ENCODE measurements around the gene CAPZB. TPM values are rescaled to one million over a fixed set of nuclear protein-coding genes. Genes with fewer than 3 reads are reported as not detected.

The CAPZB gene
- total and polyA plus RNA-seq, 2 experiments from 2014 or later: 229 to 494 TPM

DNA sequence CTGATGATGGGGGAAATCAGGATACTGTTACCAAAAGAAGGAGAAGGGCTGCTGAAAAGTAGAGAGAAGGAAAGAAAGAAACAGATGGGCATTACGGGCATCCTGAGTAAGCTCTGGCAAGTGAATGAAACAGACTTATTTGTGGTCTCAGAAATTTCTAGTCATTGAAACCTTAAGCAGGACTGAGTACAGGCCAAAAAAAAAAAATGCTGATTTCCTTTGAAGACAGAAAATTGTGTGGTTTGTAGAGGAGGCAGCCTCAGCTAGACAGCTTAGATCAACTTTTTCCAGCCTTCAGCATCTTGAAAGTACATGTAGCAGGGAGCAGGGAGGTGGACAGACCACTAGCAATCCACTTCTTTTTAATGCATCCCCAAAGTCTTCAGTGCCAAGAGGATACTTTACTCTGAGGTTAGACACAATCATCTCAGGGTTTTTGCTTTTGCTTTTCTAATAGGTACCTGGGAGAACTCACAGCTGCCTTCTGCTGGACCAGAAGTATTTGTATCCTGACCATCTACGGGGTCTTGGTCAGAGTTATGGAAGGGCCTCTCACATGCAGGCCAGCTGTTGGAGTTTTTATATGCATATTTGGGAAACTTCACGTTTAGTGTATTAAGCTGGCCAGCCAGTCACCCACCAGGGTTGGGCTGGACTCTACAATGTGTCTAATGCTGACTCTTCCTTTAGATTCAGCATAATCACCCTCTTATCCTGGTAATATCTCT, 10.6 kb upstream of the CAPZB start:
- Histone ChIP-seq H3K4me3 (no peak overlapping the region), H3K27me3 (replicated peaks; ENCODE audit: insufficient read depth) (no peaks in the 10 kb centered on the region), H3F3A (ENCODE audit: insufficient read depth) (peaks cover 6% of the 10 kb centered on the region; the same call in 1 of the 2 replicates), H3K79me2 (ENCODE audit: insufficient read depth) (no peaks in the 10 kb centered on the region), H3K9ac (no peak overlapping the region), H3K4me2 (ENCODE audit: unreplicated experiment) (no peak overlapping the region), H2AFZ (no peak overlapping the region), H3K4me1 (ENCODE audit: insufficient read depth) (no peaks in the 10 kb centered on the region), H3K9me3 (ENCODE audit: low read depth) (no peaks in the 10 kb centered on the region), H3K27ac (no peak overlapping the region), H3K36me3 (ENCODE audit: low read depth) (no peaks in the 10 kb centered on the region), H3K9me2 (ENCODE audit: insufficient read depth) (no peaks in the 10 kb centered on the region), H4K20me1 (ENCODE audit: insufficient read depth) (no peaks in the 10 kb centered on the region)
- TF ChIP-seq EZH2phosphoT487 (IDR thresholded peaks at IDR 0.05; ENCODE audit: insufficient read depth, low read depth): no peak
- TF ChIP-seq EZH2 (IDR thresholded peaks at IDR 0.05; ENCODE audit: insufficient read depth, poor library complexity, severe bottlenecking): no peak
- peak; percentile 35 for DNase-seq
- whole genome bisulfite sequencing, 2 experiments (ENCODE audit: low coverage in 1 of 2, low lambda C conversion rate in 2 of 2, missing lambda C conversion rate in 2 of 2): 31 to 32% methylated on average over 3 of the region's 3 CpGs
- in situ Hi-C loops (cut with MboI): no loop called here

DNA sequence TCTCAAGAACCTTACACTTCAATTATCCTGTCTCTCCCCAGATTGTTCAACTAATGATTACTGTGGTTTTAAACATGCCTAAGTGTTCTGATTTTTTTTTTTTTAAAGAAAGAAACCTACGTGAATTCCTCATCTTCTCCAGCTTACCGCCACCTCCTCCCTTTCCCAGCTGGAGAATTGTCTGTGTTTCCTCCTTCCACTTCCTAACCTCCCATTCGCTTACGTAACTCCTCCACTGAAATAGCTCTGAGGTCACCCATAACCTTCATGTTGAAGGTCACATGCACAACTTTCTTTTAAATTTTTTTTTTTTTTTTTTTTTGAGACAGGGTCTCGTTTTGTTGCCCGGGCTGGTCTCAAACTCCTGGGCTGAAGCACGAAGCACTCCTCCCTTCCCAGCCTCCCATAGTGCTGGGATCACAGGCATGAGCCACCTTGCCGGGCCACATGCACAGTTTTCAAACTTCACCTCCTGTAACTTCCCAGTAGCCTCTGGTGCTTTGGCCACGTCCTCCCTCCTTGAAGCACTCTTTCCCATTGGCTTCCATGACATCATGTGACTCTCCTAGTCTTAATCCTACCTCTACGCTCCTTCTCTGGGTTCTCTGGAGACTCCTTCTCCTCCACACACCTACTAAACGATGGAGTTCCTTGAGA, 9.8 kb upstream of the CAPZB start:
- WGBS, 2 experiments (ENCODE audit: low coverage in 1 of 2, low lambda C conversion rate in 2 of 2, missing lambda C conversion rate in 2 of 2): 80 to 82% methylated on average over 11 of the region's 11 CpGs
- no peak overlapping the region for H3K4me2 ChIP-seq (ENCODE audit: unreplicated experiment)
- no peak for TF ChIP-seq EZH2phosphoT487 (IDR thresholded peaks at IDR 0.05; ENCODE audit: insufficient read depth, low read depth)
- no peak for TF ChIP-seq EZH2 (IDR thresholded peaks at IDR 0.05; ENCODE audit: insufficient read depth, poor library complexity, severe bottlenecking)
- no peak overlapping the region for H2AFZ ChIP-seq
- H3K4me3 ChIP-seq: no peak overlapping the region
- peaks cover 6% of the 10 kb centered on the region; the same call in 1 of the 2 replicates for H3F3A ChIP-seq (ENCODE audit: insufficient read depth)
- no peaks in the 10 kb centered on the region for H3K9me3 ChIP-seq (ENCODE audit: low read depth)
- in situ Hi-C loops (cut with MboI): no loop called here
- no peaks in the 10 kb centered on the region for H4K20me1 ChIP-seq (ENCODE audit: insufficient read depth)
- no peak overlapping the region for H3K27ac ChIP-seq
- no peaks in the 10 kb centered on the region for H3K36me3 ChIP-seq (ENCODE audit: low read depth)
- no peaks in the 10 kb centered on the region for H3K9me2 ChIP-seq (ENCODE audit: insufficient read depth)
- no peak for DNase-seq
- no peaks in the 10 kb centered on the region for H3K79me2 ChIP-seq (ENCODE audit: insufficient read depth)
- H3K9ac ChIP-seq: no peak overlapping the region
- no peaks in the 10 kb centered on the region for H3K4me1 ChIP-seq (ENCODE audit: insufficient read depth)
- no peaks in the 10 kb centered on the region for H3K27me3 ChIP-seq (replicated peaks; ENCODE audit: insufficient read depth)

DNA sequence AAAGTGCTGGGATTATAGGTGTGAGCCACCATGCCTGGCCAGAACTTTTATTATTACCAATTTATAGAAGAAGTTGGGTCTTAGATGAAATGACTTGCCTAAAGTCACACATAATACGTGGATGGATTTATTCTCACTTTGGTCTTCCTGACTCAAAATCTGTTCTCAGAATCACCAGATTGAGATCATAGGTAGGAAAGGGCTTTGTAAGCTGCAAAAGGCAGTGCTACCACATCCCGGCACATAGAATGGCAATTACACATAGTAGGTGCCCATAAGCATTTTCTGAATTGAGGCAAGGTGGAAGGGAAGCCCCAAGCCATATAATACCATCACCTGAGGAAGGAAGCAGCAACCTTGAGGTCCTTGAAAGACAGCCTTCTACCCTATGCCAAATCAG, 8.2 kb upstream of the CAPZB start:
- no peak overlapping the region for H3K27ac ChIP-seq
- H2AFZ ChIP-seq: no peak overlapping the region
- no peak for DNase-seq
- TF ChIP-seq EZH2phosphoT487 (IDR thresholded peaks at IDR 0.05; ENCODE audit: insufficient read depth, low read depth) (no peak), EZH2 (IDR thresholded peaks at IDR 0.05; ENCODE audit: insufficient read depth, poor library complexity, severe bottlenecking) (no peak)
- H3K9ac ChIP-seq: no peak overlapping the region
- no peaks in the 10 kb centered on the region for H3K9me2 ChIP-seq (ENCODE audit: insufficient read depth)
- H3K36me3 ChIP-seq (ENCODE audit: low read depth): no peaks in the 10 kb centered on the region
- no peak overlapping the region for H3K4me3 ChIP-seq
- H3K4me1 ChIP-seq (ENCODE audit: insufficient read depth): no peaks in the 10 kb centered on the region
- H3F3A ChIP-seq (ENCODE audit: insufficient read depth): peaks cover 6% of the 10 kb centered on the region; the same call in 1 of the 2 replicates
- H3K79me2 ChIP-seq (ENCODE audit: insufficient read depth): no peaks in the 10 kb centered on the region
- H3K27me3 ChIP-seq (replicated peaks; ENCODE audit: insufficient read depth): no peaks in the 10 kb centered on the region
- no peak overlapping the region for H3K4me2 ChIP-seq (ENCODE audit: unreplicated experiment)
- no peaks in the 10 kb centered on the region for H4K20me1 ChIP-seq (ENCODE audit: insufficient read depth)
- WGBS, 2 experiments (ENCODE audit: low coverage in 1 of 2, low lambda C conversion rate in 2 of 2, missing lambda C conversion rate in 2 of 2): 92 to 95% methylated on average over 2 of the region's 2 CpGs
- in situ Hi-C loops (cut with MboI): no loop called here
- no peaks in the 10 kb centered on the region for H3K9me3 ChIP-seq (ENCODE audit: low read depth)

DNA sequence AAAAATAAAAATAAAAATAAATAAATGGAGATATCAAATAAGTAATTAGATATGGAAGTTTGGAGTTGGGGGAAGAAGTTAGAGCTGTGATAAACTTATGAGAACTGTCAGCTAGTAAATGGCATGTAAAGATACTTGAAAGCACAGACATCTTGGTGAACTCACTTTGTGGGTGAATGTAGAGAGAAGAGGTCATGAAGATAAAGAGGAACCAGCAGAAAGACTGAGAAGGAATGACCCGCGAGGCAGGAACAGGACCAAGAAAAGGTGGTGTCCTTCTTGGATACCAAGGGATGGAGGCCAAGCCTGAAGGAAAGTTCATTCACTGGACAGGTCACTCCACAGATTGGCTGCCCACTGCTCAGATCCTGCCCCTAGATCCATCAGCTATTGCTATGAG, 4.7 kb upstream of the CAPZB start:
- peaks cover 20% of the 10 kb centered on the region for H3F3A ChIP-seq (ENCODE audit: insufficient read depth)
- DNase-seq: no peak
- no peak overlapping the region for H3K27ac ChIP-seq
- no peaks in the 10 kb centered on the region for H3K9me3 ChIP-seq (ENCODE audit: low read depth)
- peaks cover 15% of the 10 kb centered on the region for H3K79me2 ChIP-seq (ENCODE audit: insufficient read depth)
- in situ Hi-C loops (cut with MboI): loop anchor here (5.0 kb wide), 1 partner anchor 157 kb away; no protein-coding TSS in a partner anchor
- H3K4me2 ChIP-seq (ENCODE audit: unreplicated experiment): no peak overlapping the region
- no peak for TF ChIP-seq EZH2phosphoT487 (IDR thresholded peaks at IDR 0.05; ENCODE audit: insufficient read depth, low read depth)
- no peak for TF ChIP-seq EZH2 (IDR thresholded peaks at IDR 0.05; ENCODE audit: insufficient read depth, poor library complexity, severe bottlenecking)
- H3K4me1 ChIP-seq (ENCODE audit: insufficient read depth): peaks cover 17% of the 10 kb centered on the region
- H3K9me2 ChIP-seq (ENCODE audit: insufficient read depth): no peaks in the 10 kb centered on the region
- no peak overlapping the region for H3K9ac ChIP-seq
- H3K4me3 ChIP-seq: no peak overlapping the region
- no peaks in the 10 kb centered on the region for H3K27me3 ChIP-seq (replicated peaks; ENCODE audit: insufficient read depth)
- H2AFZ ChIP-seq: no peak overlapping the region
- no peaks in the 10 kb centered on the region for H3K36me3 ChIP-seq (ENCODE audit: low read depth)
- H4K20me1 ChIP-seq (ENCODE audit: insufficient read depth): no peaks in the 10 kb centered on the region
- 95 to 100% methylated on average over 2 of the region's 2 CpGs for WGBS, 2 experiments (ENCODE audit: low coverage in 1 of 2, low lambda C conversion rate in 2 of 2, missing lambda C conversion rate in 2 of 2)
